Breast epithelium (tissue), 3 donors: ENCODE results near the gene BRD9.
"Not testable (repeated sequence)": the region's sequence is repeated elsewhere in the genome, so short reads cannot be mapped to it uniquely, and the experiment has no call there.

ENCODE experiments used
- CTCF ChIP-seq, 3 donors: fragments of 450-650 bp; IDR thresholded peaks; one replicate each; pipeline ENCODE4 v1.5.1; 2016 to 2017; ENCODE audit warnings: antibody characterized with exemption in 3 of 3, mild to moderate bottlenecking in 3 of 3, moderate library complexity in 3 of 3
- POLR2A ChIP-seq: fragments of 450-650 bp; IDR thresholded peaks from one replicate; pipeline ENCODE4 v1.6.1; 2016; ENCODE audit warnings: antibody characterized with exemption, mild to moderate bottlenecking, moderate library complexity

GRCh38 chr5:835933-836612 lies 56.5 kb downstream of the BRD9 start:
- not testable (repeated sequence) for TF ChIP-seq CTCF (IDR thresholded peaks at IDR 0.05); POLR2A
